Breast epithelium (tissue), 3 donors: ENCODE results near the gene ATN1.
"Not testable (repeated sequence)": the region's sequence is repeated elsewhere in the genome, so short reads cannot be mapped to it uniquely, and the experiment has no call there.

Source experiments
- CTCF ChIP-seq, 3 donors: fragments of 450-650 bp; IDR thresholded peaks; one replicate each; pipeline ENCODE4 v1.5.1; 2016 to 2017; ENCODE audit warnings: antibody characterized with exemption in 3 of 3, mild to moderate bottlenecking in 3 of 3, moderate library complexity in 3 of 3
- POLR2AphosphoS5 ChIP-seq, 3 donors: sonication (generic); formaldehyde crosslinking; IDR thresholded peaks; one replicate each; pipeline ENCODE4 v1.6.1; 2017; ENCODE audit warnings: antibody characterized with exemption in 3 of 3

GRCh38 chr12:6886206-6886999, 41.4 kb upstream of the ATN1 start:
- TF ChIP-seq POLR2AphosphoS5, CTCF (IDR thresholded peaks at IDR 0.05): not testable (repeated sequence)
